ENCODE results near the gene TUBGCP6.
A peak's percentile ranks its signal among the peaks of the same experiment; 100 is the strongest.

The TUBGCP6 gene

GRCh38 chr22:50190182-50190940 is 54.5 kb downstream of the TUBGCP6 start:
- no peak overlapping the region for H3K9ac ChIP-seq
- TF ChIP-seq CTCF (IDR thresholded peaks at IDR 0.05) = peak; percentile 36
- peaks cover 3% of the 10 kb centered on the region for H3K4me1 ChIP-seq

GRCh38 chr22:50189849-50190181 is 55.0 kb downstream of the TUBGCP6 start:
- peak overlapping the region; percentile 55 for H3K4me3 ChIP-seq (ENCODE audit: low read depth, low read length)
- no peak overlapping the region for H2AFZ ChIP-seq
- peak overlapping the region; percentile 60 for H3K27ac ChIP-seq
- no peaks in the 10 kb centered on the region for H3K27me3 ChIP-seq (ENCODE audit: control insufficient read depth, insufficient read depth, low read length)
- H3K4me2 ChIP-seq (ENCODE audit: low read length) = peak overlapping the region; percentile 91
- no peaks in the 10 kb centered on the region for H3K36me3 ChIP-seq (ENCODE audit: control insufficient read depth, insufficient read depth, low read length)
- no peak overlapping the region for H3K9ac ChIP-seq
- H3K4me1 ChIP-seq = peaks cover 3% of the 10 kb centered on the region
- H3K9me3 ChIP-seq (ENCODE audit: control insufficient read depth, low read length) = no peaks in the 10 kb centered on the region
- TF ChIP-seq CTCF (IDR thresholded peaks at IDR 0.05) = no peak
- H3K79me2 ChIP-seq = no peaks in the 10 kb centered on the region

More at GRCh38 chr22:50190182-50190940, 54.5 kb downstream of the TUBGCP6 start:
- Histone ChIP-seq H3K27ac (peak overlapping the region; percentile 60), H3K9me3 (ENCODE audit: control insufficient read depth, low read length) (no peaks in the 10 kb centered on the region), H2AFZ (peak overlapping the region; percentile 66), H3K36me3 (ENCODE audit: control insufficient read depth, insufficient read depth, low read length) (no peaks in the 10 kb centered on the region), H3K27me3 (ENCODE audit: control insufficient read depth, insufficient read depth, low read length) (no peaks in the 10 kb centered on the region), H3K4me2 (ENCODE audit: low read length) (peak overlapping the region; percentile 91), H3K79me2 (no peaks in the 10 kb centered on the region), H3K4me3 (ENCODE audit: low read depth, low read length) (peak overlapping the region; percentile 55)

- peaks cover 3% of the 10 kb centered on the region for H3K4me1 ChIP-seq
Measured at GRCh38 chr22:50189184-50189848, 55.5 kb downstream of the TUBGCP6 start.

GRCh38 chr22:50188356-50188755 is 56.5 kb downstream of the TUBGCP6 start:
- no peak overlapping the region for H3K9ac ChIP-seq
- no peaks in the 10 kb centered on the region for H3K36me3 ChIP-seq (ENCODE audit: control insufficient read depth, insufficient read depth, low read length)
- peaks cover 3% of the 10 kb centered on the region for H3K4me1 ChIP-seq

More at GRCh38 chr22:50189184-50189848, 55.5 kb downstream of the TUBGCP6 start:
- Histone ChIP-seq H3K9ac (no peak overlapping the region), H3K79me2 (no peaks in the 10 kb centered on the region), H3K36me3 (ENCODE audit: control insufficient read depth, insufficient read depth, low read length) (no peaks in the 10 kb centered on the region), H2AFZ (no peak overlapping the region), H3K4me3 (ENCODE audit: low read depth, low read length) (peak overlapping the region; percentile 55), H3K27me3 (ENCODE audit: control insufficient read depth, insufficient read depth, low read length) (no peaks in the 10 kb centered on the region), H3K9me3 (ENCODE audit: control insufficient read depth, low read length) (no peaks in the 10 kb centered on the region), H3K27ac (no peak overlapping the region), H3K4me2 (ENCODE audit: low read length) (no peak overlapping the region)
- no peak for TF ChIP-seq CTCF (IDR thresholded peaks at IDR 0.05)

More at GRCh38 chr22:50188356-50188755, 56.5 kb downstream of the TUBGCP6 start:
- H3K27me3 ChIP-seq (ENCODE audit: control insufficient read depth, insufficient read depth, low read length) = no peaks in the 10 kb centered on the region
- no peaks in the 10 kb centered on the region for H3K9me3 ChIP-seq (ENCODE audit: control insufficient read depth, low read length)
- no peaks in the 10 kb centered on the region for H3K79me2 ChIP-seq
- no peak for TF ChIP-seq CTCF (IDR thresholded peaks at IDR 0.05)
- H3K4me3 ChIP-seq (ENCODE audit: low read depth, low read length) = no peak overlapping the region
- no peak overlapping the region for H3K4me2 ChIP-seq (ENCODE audit: low read length)
- no peak overlapping the region for H2AFZ ChIP-seq
- H3K27ac ChIP-seq = no peak overlapping the region

Measured in parathyroid adenoma (tissue), 2 donors.